ENCODE measurements around the gene TBX2. TPM values are rescaled to one million over a fixed set of nuclear protein-coding genes. Genes with fewer than 3 reads are reported as not detected.
A peak's percentile ranks its signal among the peaks of the same experiment; 100 is the strongest.

TBX2 gene
- total RNA-seq, 2 donors from 2014 or later, result 0.07 TPM; not detected in 1

GRCh38 chr17:61361084-61361483 is 38.6 kb upstream of the TBX2 start:
- peaks cover 22% of the 10 kb centered on the region for H3K27me3 Mint-ChIP-seq (ENCODE audit: insufficient read depth)
- H3K4me1 Mint-ChIP-seq, result peaks cover 36% of the 10 kb centered on the region
- H3K9ac ChIP-seq (ENCODE audit: extremely low read depth, low read length, poor library complexity, severe bottlenecking), result no peak overlapping the region
- 84 to 100% methylated on average over 1 of the region's 2 CpGs for WGBS, 2 experiments (ENCODE audit: insufficient coverage in 1 of 2, insufficient read length in 1 of 2)
- no peak for TF ChIP-seq CTCF (conservative IDR thresholded peaks at IDR 0.05)
- no peaks in the 10 kb centered on the region for H3K9me3 Mint-ChIP-seq
- DNase-seq, result no peak
- H3K36me3 Mint-ChIP-seq (ENCODE audit: low read depth), result no peaks in the 10 kb centered on the region
- no peaks in the 10 kb centered on the region for H3K9me3 ChIP-seq (ENCODE audit: control insufficient read depth, low read length)
- no peaks in the 10 kb centered on the region for H3K36me3 ChIP-seq (ENCODE audit: control insufficient read depth, insufficient read depth, low read length)
- no peak overlapping the region for H3K27ac ChIP-seq (ENCODE audit: low read depth, low read length)
- no peak overlapping the region for H3K4me3 ChIP-seq (ENCODE audit: low read length)
- H3K4me3 Mint-ChIP-seq, result no peak overlapping the region
- no peaks in the 10 kb centered on the region for H3K4me1 ChIP-seq (ENCODE audit: control insufficient read depth, insufficient read depth, low read length)
- peaks cover 16% of the 10 kb centered on the region for H3K27me3 ChIP-seq (ENCODE audit: control insufficient read depth, insufficient read depth, low read length, poor library complexity, severe bottlenecking)
- no peak overlapping the region for H3K27ac Mint-ChIP-seq

GRCh38 chr17:61362396-61362795 is 37.2 kb upstream of the TBX2 start:
- Histone ChIP-seq H3K36me3 (ENCODE audit: control insufficient read depth, insufficient read depth, low read length) (no peaks in the 10 kb centered on the region), H3K27ac (ENCODE audit: low read depth, low read length) (no peak overlapping the region), H3K4me1 (ENCODE audit: control insufficient read depth, insufficient read depth, low read length) (peaks cover 3% of the 10 kb centered on the region), H3K27me3 (ENCODE audit: control insufficient read depth, insufficient read depth, low read length, poor library complexity, severe bottlenecking) (peaks cover 16% of the 10 kb centered on the region), H3K9me3 (ENCODE audit: control insufficient read depth, low read length) (no peaks in the 10 kb centered on the region), H3K4me3 (ENCODE audit: low read length) (no peak overlapping the region), H3K9ac (ENCODE audit: extremely low read depth, low read length, poor library complexity, severe bottlenecking) (no peak overlapping the region)
- peaks cover 46% of the 10 kb centered on the region for H3K4me1 Mint-ChIP-seq
- no peak overlapping the region for H3K4me3 Mint-ChIP-seq
- no peak overlapping the region for H3K27ac Mint-ChIP-seq
- no peaks in the 10 kb centered on the region for H3K36me3 Mint-ChIP-seq (ENCODE audit: low read depth)
- peak; percentile 83 for DNase-seq
- 61 to 74% methylated on average over 4 to 5 of the region's 5 CpGs for WGBS, 2 experiments (ENCODE audit: insufficient coverage in 1 of 2, insufficient read length in 1 of 2)
- H3K27me3 Mint-ChIP-seq (ENCODE audit: insufficient read depth), result peaks cover 22% of the 10 kb centered on the region
- no peak for TF ChIP-seq CTCF (conservative IDR thresholded peaks at IDR 0.05)
- no peaks in the 10 kb centered on the region for H3K9me3 Mint-ChIP-seq

- peaks cover 48% of the 10 kb centered on the region for H3K4me1 Mint-ChIP-seq
- H3K27me3 Mint-ChIP-seq (ENCODE audit: insufficient read depth), result peaks cover 25% of the 10 kb centered on the region
- DNase-seq, result no peak
- H3K36me3 Mint-ChIP-seq (ENCODE audit: low read depth), result no peaks in the 10 kb centered on the region
- TF ChIP-seq CTCF (conservative IDR thresholded peaks at IDR 0.05), result no peak
- Histone ChIP-seq H3K9me3 (ENCODE audit: control insufficient read depth, low read length) (no peaks in the 10 kb centered on the region), H3K9ac (ENCODE audit: extremely low read depth, low read length, poor library complexity, severe bottlenecking) (no peak overlapping the region), H3K4me1 (ENCODE audit: control insufficient read depth, insufficient read depth, low read length) (peaks cover 4% of the 10 kb centered on the region), H3K27ac (ENCODE audit: low read depth, low read length) (no peak overlapping the region), H3K36me3 (ENCODE audit: control insufficient read depth, insufficient read depth, low read length) (no peaks in the 10 kb centered on the region), H3K27me3 (ENCODE audit: control insufficient read depth, insufficient read depth, low read length, poor library complexity, severe bottlenecking) (peaks cover 16% of the 10 kb centered on the region), H3K4me3 (ENCODE audit: low read length) (no peak overlapping the region)
- WGBS, 2 experiments (ENCODE audit: insufficient coverage in 1 of 2, insufficient read length in 1 of 2), result 94 to 97% methylated on average over 8 to 9 of the region's 9 CpGs
- H3K9me3 Mint-ChIP-seq, result no peaks in the 10 kb centered on the region
- no peak overlapping the region for H3K4me3 Mint-ChIP-seq
- no peak overlapping the region for H3K27ac Mint-ChIP-seq
These were observed 36.6 kb upstream of the TBX2 start for GRCh38 chr17:61362852-61363600.
